DMS 273 (cell line): Measurements from ENCODE around the gene TDRD1.
"Not testable (repeated sequence)": the region's sequence is repeated elsewhere in the genome, so short reads cannot be mapped to it uniquely, and the experiment has no call there.

ENCODE experiments used
- DNase-seq: peaks from one replicate; lab custom pipeline; 2025; ENCODE audit not compliant: unreplicated experiment; lab: John Stamatoyannopoulos, UW

TDRD1 gene

DNA sequence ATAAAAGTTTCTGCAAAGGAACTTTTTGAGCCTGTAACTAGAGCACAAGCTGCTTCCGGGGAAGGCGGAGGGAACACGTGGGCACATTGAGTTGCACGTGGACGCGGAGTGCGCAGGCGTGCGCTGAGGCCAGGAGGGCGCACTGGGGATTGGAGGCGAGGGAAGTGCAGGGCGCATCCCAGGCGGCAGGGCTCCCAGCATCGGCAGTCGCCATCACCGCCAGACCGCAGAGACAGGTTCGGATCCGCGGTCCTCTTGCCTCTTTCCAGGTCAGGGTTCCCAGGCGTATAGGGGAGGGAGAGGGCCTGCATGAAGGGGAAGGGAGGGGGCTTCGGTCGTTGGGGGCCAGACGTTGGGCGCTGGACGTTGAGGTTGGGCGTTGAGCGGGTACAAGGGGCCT lies at the start of gene TDRD1:
Gene TDRD1 (plus strand): TSS at position 206 of the 400 bp plus-strand sequence. CDS start 8,479 bp downstream, outside the sequence.
- no peak for DNase-seq

DNA sequence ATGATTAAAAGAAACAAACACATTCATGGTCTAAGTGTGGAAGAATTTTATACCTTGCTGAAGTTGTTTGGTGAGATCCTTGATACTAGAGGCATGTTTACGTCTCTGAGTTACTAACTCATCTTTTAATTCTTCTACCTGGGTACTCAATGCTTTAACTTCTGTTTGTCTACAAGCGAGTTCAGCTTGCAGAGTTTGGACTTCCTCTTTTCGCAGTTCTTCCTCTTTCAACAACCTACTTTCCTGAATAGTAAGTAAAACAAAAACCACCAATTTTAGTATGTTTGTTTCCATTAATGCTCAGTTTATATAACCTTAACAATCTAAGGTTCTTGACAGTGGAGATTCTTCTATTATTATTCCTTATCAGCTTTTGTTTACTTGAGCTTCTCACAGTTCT lies 48.1 kb upstream of the TDRD1 start:
- no peak for DNase-seq

GRCh38 chr10:114135476-114135875 lies 43.7 kb upstream of the TDRD1 start:
- no peak for DNase-seq

DNA sequence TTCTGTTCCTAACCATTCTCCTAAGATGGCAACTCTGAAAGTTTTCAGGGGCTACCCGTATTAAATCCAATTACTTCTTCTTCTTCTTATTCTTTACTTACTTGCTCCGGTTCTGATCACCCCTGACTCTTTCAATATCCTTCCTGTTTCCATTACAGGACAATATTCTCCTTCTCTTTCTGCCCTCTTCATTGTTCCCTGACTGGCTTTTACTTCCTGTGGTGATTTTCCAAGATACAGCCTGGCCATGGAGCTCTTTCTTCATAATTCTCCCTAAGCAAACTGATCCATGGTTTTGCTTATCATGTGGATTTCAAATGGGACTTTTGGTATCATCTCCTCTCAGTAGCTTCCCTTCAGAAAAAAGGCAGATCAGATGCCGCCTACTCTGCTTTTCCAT lies 40.6 kb upstream of the TDRD1 start:
- DNase-seq: no peak

DNA sequence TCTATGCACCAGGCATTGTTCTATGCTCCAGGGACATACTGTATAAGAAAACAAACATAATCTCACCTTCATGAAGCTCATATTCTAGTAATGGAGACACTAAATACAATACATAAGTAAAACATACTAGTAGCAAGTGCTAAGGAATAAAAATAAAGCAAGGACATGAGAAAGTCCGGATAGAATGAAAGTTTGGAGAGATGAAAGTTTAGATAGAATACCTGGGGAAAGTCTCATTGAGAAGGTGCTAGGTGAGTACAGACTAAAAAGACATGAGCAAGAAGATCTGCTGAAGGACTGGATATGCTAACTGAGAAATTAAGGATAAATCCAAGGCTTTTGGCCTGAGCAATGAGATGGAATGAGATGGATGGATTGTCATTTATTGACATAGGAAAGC lies 39.1 kb upstream of the TDRD1 start:
- no peak for DNase-seq

DNA sequence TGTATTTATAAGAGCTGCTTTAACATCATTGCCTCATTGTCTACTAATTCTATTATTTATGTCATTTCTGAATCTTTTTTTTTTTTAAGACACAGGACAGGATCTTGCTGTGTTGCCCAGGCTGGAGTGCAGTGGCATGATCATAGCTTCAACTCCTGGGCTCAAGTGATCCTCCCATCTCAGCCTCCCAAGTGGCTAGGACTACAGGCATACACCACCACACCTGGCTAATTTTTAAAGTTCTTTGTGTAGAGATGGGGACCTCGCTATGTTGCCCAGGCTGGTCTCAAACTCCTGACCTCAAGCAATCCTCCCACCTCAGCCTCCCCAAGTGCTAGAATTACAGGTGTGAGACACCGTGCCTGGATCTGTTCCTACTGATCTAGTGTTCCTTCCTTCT lies 38.3 kb upstream of the TDRD1 start:
- DNase-seq: not testable (repeated sequence)

DNA sequence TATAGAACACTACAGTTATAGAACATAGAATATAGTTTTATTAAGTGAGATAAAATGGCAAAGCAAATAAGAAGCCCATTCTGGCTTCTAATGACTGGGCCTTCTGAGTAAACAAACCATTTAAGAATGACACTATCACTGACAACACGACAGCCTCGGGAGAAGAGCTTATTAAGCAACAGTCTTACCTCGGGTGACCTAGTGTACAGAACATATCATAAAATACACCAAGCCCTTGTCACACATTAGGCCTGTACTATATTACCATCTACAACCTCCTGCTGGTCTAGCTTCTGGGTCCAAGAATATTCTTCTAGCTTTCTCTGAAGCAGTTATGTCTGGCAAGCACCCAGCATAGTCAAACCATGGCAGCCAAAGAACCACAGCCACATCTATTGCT lies 37.1 kb upstream of the TDRD1 start:
- DNase-seq: no peak

DNA sequence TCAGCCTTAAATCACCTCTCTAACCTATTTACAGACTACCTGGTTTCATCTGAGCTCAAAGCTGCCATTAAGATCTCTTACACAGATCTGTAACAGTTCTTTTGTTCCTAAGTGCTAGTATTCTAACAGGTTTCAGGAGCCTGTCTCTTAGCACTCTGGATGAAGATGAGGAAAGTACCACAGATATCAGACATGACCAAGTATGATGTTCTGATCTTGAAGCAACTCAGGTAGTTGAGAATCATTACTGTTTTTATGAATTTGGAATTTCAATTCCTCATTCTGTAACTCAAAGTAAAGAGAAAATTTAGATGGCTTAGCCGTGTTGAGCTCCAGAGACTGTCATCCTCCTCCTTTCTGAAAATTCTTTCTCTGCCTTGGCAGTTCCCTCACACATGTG lies 36.0 kb upstream of the TDRD1 start:
- no peak for DNase-seq

- not testable (repeated sequence) for DNase-seq
Observed at GRCh38 chr10:114149476-114149875, 29.7 kb upstream of the TDRD1 start.

DNA sequence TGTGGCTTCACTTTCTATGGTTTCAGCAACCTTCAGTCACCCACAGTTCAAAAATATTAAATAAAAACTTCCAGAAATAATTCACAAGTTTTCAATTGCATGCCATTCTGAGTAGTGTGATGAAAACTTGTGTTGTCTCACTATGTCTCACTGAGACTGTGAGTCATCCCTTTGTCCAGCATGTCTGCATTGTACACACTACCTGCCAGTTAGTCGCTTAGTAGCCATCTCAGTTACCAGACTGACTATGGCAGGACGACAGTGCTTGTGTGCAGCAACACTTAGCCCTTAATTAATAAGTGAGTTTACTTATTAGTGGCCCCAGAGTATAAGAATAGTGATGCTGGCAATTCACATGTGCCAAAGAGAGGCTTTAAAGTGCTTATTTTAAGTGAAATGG lies 27.7 kb upstream of the TDRD1 start:
- no peak for DNase-seq

- no peak for DNase-seq
Observed at GRCh38 chr10:114151892-114152291, 27.3 kb upstream of the TDRD1 start.

GRCh38 chr10:114157912-114158311 lies 21.2 kb upstream of the TDRD1 start:
- no peak for DNase-seq

- no peak for DNase-seq
Observed at GRCh38 chr10:114163062-114163461, 16.1 kb upstream of the TDRD1 start.

GRCh38 chr10:114166043-114166442 lies 13.1 kb upstream of the TDRD1 start:
- no peak for DNase-seq

DNA sequence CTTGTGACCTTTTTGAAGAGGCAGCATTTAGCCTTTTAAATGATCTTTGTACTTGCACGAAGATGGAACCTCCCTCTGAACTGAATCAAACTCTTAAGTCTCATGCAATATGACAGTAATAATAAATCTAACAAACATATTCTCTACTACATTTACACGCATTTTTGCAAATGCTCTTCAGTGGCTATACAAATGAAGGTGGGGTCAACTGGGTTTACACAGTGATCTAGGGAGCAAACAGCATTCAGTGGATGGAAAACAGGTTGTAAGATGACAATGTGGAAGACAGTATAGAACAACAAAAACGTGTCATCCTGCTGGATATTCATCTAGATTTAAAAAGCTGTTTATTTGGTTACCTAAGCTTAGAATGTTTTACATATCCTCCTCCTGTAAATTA lies 12.7 kb upstream of the TDRD1 start:
- no peak for DNase-seq

DNA sequence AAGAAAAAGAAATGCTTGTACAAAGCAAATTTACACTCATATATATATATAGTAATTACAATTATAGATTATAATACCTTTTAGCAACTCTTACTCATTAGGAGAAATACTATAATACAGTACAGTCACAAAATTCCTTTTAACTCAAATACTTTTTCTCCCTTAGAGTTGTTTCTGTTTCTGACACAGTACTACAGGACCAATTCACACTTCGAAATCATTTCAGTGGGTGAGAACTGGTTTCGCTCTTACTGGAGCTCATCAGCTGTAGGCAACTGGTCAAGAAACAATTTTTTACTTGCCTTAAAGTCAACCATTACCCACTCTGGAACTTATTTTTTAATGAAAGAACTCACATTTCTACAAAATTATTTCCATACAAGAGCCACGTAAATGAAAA lies 11.2 kb upstream of the TDRD1 start:
- no peak for DNase-seq

GRCh38 chr10:114168450-114169009 lies 10.6 kb upstream of the TDRD1 start:
- DNase-seq: no peak

- no peak for DNase-seq
Observed at GRCh38 chr10:114172216-114172615, 6.9 kb upstream of the TDRD1 start.

DNA sequence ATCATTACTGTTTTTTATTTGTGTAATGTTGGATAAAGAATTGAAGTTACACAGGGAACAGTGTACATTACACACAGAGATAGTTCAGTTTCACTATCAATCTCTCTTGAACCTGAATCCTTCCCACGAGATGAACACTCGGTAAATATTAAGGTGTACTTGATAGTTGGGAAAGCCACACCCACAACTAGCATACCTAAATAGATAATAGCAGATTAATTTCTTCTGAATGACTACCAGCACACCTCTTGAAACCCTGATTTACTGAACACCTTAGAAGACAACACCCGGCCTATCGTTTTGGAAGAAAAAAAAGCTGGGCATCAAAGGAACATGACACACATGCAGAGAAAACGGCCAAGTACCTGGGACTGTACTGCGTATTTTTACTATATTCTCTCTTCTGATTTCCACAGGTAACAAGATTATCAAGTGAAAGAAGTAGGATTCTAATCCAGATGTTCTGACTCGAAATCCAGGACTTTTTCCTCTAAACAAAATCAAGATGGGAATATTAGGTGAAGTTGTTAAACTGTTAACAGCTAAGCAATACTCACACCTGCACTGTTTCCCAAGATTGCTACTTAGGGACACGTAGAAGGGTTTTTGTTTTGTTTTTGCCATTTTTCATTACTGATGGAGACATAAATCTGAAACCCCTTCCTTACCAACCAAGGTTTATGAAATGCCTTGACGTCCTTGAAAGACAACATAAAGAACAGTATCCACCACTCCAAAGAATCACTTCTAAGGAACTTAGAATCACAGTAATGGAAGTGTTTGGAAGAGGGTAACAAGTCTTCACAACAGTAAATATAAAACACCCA lies 6.2 kb upstream of the TDRD1 start:
- DNase-seq: no peak

DNA sequence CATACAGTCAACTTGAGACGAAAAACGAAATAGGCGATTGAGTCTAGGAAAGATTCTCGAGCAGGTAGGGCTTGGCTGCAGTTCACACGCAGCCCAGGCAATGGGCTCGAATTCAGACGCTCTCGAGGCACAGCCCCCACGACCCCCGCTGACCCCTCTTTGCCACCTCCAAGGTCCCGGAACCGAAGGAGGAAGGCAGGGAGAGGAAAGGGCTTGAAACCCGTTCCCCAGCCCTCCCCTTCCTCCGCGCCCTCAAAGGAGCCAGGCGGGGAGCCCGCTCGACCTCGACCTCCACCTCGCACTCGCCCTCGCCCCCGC lies 5.6 kb upstream of the TDRD1 start:
- DNase-seq: peak; percentile 41

- DNase-seq: peak; percentile 93
Observed at GRCh38 chr10:114173921-114174694, 5.0 kb upstream of the TDRD1 start, which contains the start of gene CCDC186. CCDC186 (minus strand) TSS chr10:114174203; CDS start chr10:114163268, 10,935 bp downstream.

- peak; percentile 54 for DNase-seq
Observed at GRCh38 chr10:114174695-114175188, 4.4 kb upstream of the TDRD1 start.
